Measurements from ENCODE around the gene SV2B. TPM values are rescaled to one million over a fixed set of nuclear protein-coding genes. Genes with fewer than 3 reads are reported as not detected.

Gene SV2B
- total RNA-seq, 1 donor from 2014 or later: not detected

DNA sequence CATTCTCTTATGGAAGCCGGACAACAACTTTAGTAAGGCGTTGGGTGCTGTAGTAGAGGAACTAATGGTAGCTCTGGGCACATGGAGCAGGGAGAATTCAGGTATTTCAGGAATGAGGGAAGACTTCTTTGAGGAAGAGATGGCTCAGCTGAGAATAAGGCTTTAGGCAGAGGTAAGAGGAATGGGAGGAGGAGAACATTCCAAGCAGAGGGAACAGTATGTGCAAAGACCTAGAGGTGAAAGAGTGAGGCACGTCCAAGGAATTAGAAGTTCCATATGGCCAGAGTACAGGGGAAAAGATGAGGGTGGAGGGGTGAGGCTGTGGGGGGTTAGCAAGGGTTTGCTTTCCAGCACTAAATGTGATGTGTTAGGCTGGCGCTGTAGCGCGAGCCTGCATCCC, 1.6 kb upstream of the SV2B start:
- Histone ChIP-seq H2AFZ (ENCODE audit: low read depth, low read length) (no peak overlapping the region), H3K4me2 (ENCODE audit: low read length) (no peak overlapping the region), H3K4me1 (ENCODE audit: insufficient read depth, low read length) (peaks cover 8% of the 10 kb centered on the region), H3K9me3 (ENCODE audit: insufficient read depth, low read depth, low read length) (no peaks in the 10 kb centered on the region), H3K36me3 (ENCODE audit: insufficient read depth, low read length) (no peaks in the 10 kb centered on the region), H3K79me2 (ENCODE audit: insufficient read depth, low read length) (no peaks in the 10 kb centered on the region), H3K4me3 (ENCODE audit: insufficient read depth, low read depth, low read length) (no peak overlapping the region), H4K20me1 (ENCODE audit: insufficient read depth, low read length) (no peaks in the 10 kb centered on the region), H3K27ac (ENCODE audit: low read depth, low read length) (no peak overlapping the region), H3K27me3 (ENCODE audit: insufficient read depth, low read length) (peaks cover 32% of the 10 kb centered on the region), H3K9ac (ENCODE audit: low read length) (no peak overlapping the region)
- Mint-ChIP-seq H3K4me3 (ENCODE audit: unreplicated experiment) (no peak overlapping the region), H3K4me1 (ENCODE audit: low read depth, unreplicated experiment) (peaks cover 4% of the 10 kb centered on the region), H3K36me3 (ENCODE audit: low read depth, unreplicated experiment) (peaks cover 4% of the 10 kb centered on the region), H3K9me3 (ENCODE audit: unreplicated experiment) (peaks cover 12% of the 10 kb centered on the region), H3K27me3 (ENCODE audit: low read depth, unreplicated experiment) (peaks cover 61% of the 10 kb centered on the region), H3K27ac (ENCODE audit: unreplicated experiment) (no peak overlapping the region)
- FAIRE-seq (no peak), DNase-seq (ENCODE audit: low read depth) (no peak)
- TF ChIP-seq CTCF (IDR thresholded peaks at IDR 0.05; ENCODE audit: insufficient read depth, low read depth, low read length): no peak

DNA sequence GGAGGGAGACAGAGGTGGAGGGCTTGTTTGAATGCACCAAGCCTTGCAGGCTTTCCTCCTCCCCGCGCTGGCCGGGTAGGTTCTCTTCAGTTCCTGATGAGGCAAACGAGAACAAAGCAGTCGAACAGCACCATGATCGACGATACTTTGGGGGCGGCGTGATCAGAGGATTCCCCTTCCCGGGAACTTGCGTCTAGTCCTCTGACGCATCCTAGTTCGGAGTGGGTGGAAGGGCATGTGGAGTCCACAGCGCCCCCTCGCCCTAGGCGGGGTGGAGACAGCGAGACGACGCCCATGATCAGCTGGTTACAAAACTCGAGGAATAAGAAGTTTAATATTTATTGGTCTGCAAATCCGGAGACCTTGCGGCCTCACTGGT, 452 bp upstream of the SV2B start:
- Mint-ChIP-seq H3K27ac (ENCODE audit: unreplicated experiment) (no peak overlapping the region), H3K36me3 (ENCODE audit: low read depth, unreplicated experiment) (peaks cover 2% of the 10 kb centered on the region), H3K9me3 (ENCODE audit: unreplicated experiment) (peaks cover 8% of the 10 kb centered on the region), H3K4me3 (ENCODE audit: unreplicated experiment) (peak overlapping the region; percentile 77), H3K27me3 (ENCODE audit: low read depth, unreplicated experiment) (peaks cover 68% of the 10 kb centered on the region), H3K4me1 (ENCODE audit: low read depth, unreplicated experiment) (peaks cover 4% of the 10 kb centered on the region)
- peaks cover 32% of the 10 kb centered on the region for H3K27me3 ChIP-seq (ENCODE audit: insufficient read depth, low read length)
- no peaks in the 10 kb centered on the region for H3K36me3 ChIP-seq (ENCODE audit: insufficient read depth, low read length)
- FAIRE-seq: no peak
- peak overlapping the region; percentile 89 for H3K4me2 ChIP-seq (ENCODE audit: low read length)
- peak overlapping the region; percentile 23 for H2AFZ ChIP-seq (ENCODE audit: low read depth, low read length)
- H3K79me2 ChIP-seq (ENCODE audit: insufficient read depth, low read length): no peaks in the 10 kb centered on the region
- peaks cover 8% of the 10 kb centered on the region for H3K4me1 ChIP-seq (ENCODE audit: insufficient read depth, low read length)
- H3K27ac ChIP-seq (ENCODE audit: low read depth, low read length): no peak overlapping the region
- TF ChIP-seq EZH2 (IDR thresholded peaks at IDR 0.05; ENCODE audit: insufficient read depth, low read length): no peak
- TF ChIP-seq CTCF (IDR thresholded peaks at IDR 0.05; ENCODE audit: insufficient read depth, low read depth, low read length): no peak
- DNase-seq (ENCODE audit: low read depth): peak; percentile 32
- no peak overlapping the region for H3K9ac ChIP-seq (ENCODE audit: low read length)
- H3K9me3 ChIP-seq (ENCODE audit: insufficient read depth, low read depth, low read length): no peaks in the 10 kb centered on the region
- H3K4me3 ChIP-seq (ENCODE audit: insufficient read depth, low read depth, low read length): peak overlapping the region; percentile 57
- H4K20me1 ChIP-seq (ENCODE audit: insufficient read depth, low read length): no peaks in the 10 kb centered on the region

- Histone ChIP-seq H3K4me1 (ENCODE audit: insufficient read depth, low read length) (peaks cover 8% of the 10 kb centered on the region), H4K20me1 (ENCODE audit: insufficient read depth, low read length) (no peaks in the 10 kb centered on the region), H3K27ac (ENCODE audit: low read depth, low read length) (no peak overlapping the region), H3K4me3 (ENCODE audit: insufficient read depth, low read depth, low read length) (peak overlapping the region; percentile 57), H3K4me2 (ENCODE audit: low read length) (peak overlapping the region; percentile 89), H3K27me3 (ENCODE audit: insufficient read depth, low read length) (peaks cover 32% of the 10 kb centered on the region), H3K36me3 (ENCODE audit: insufficient read depth, low read length) (no peaks in the 10 kb centered on the region), H3K9me3 (ENCODE audit: insufficient read depth, low read depth, low read length) (no peaks in the 10 kb centered on the region), H2AFZ (ENCODE audit: low read depth, low read length) (peak overlapping the region; percentile 28), H3K79me2 (ENCODE audit: insufficient read depth, low read length) (no peaks in the 10 kb centered on the region), H3K9ac (ENCODE audit: low read length) (no peak overlapping the region)
- peaks cover 2% of the 10 kb centered on the region for H3K36me3 Mint-ChIP-seq (ENCODE audit: low read depth, unreplicated experiment)
- peaks cover 8% of the 10 kb centered on the region for H3K9me3 Mint-ChIP-seq (ENCODE audit: unreplicated experiment)
- DNase-seq (ENCODE audit: low read depth): no peak
- H3K27ac Mint-ChIP-seq (ENCODE audit: unreplicated experiment): no peak overlapping the region
- TF ChIP-seq EZH2 (IDR thresholded peaks at IDR 0.05; ENCODE audit: insufficient read depth, low read length) (no peak), CTCF (IDR thresholded peaks at IDR 0.05; ENCODE audit: insufficient read depth, low read depth, low read length) (no peak)
- peak overlapping the region; percentile 77 for H3K4me3 Mint-ChIP-seq (ENCODE audit: unreplicated experiment)
- H3K27me3 Mint-ChIP-seq (ENCODE audit: low read depth, unreplicated experiment): peaks cover 77% of the 10 kb centered on the region
- FAIRE-seq: no peak
- peaks cover 4% of the 10 kb centered on the region for H3K4me1 Mint-ChIP-seq (ENCODE audit: low read depth, unreplicated experiment)
Observed at GRCh38 chr15:91100814-91101607, 954 bp downstream of the SV2B start.

Data from astrocyte (in vitro differentiated cells and primary cell).